ENCODE results near the gene VPS33A.

Gene VPS33A

GRCh38 chr12:122232691-122233090 is 33.6 kb downstream of the VPS33A start:
- no peaks in the 10 kb centered on the region for H3K27me3 ChIP-seq (ENCODE audit: insufficient read depth, poor library complexity, severe bottlenecking)
- TF ChIP-seq GABPA (IDR thresholded peaks at IDR 0.05; ENCODE audit: low read depth) (no peak), REST (IDR thresholded peaks at IDR 0.05; ENCODE audit: insufficient replicate concordance, low read depth) (no peak), POLR2AphosphoS5 (IDR thresholded peaks at IDR 0.05; ENCODE audit: low read depth) (no peak), CTCF (IDR thresholded peaks at IDR 0.05; ENCODE audit: insufficient read depth, low read length) (no peak), SPI1 (IDR thresholded peaks at IDR 0.05; ENCODE audit: borderline replicate concordance, low read depth) (no peak)
- H3K27ac ChIP-seq (replicated peaks), result no peak overlapping the region
- no peak for DNase-seq (ENCODE audit: low read depth in 1 of 2, low spot score in 1 of 2)
- H3K4me3 ChIP-seq (replicated peaks; ENCODE audit: insufficient read depth, low read length), result no peak overlapping the region

- TF ChIP-seq GABPA (IDR thresholded peaks at IDR 0.05; ENCODE audit: low read depth) (no peak), REST (IDR thresholded peaks at IDR 0.05; ENCODE audit: insufficient replicate concordance, low read depth) (no peak), POLR2AphosphoS5 (IDR thresholded peaks at IDR 0.05; ENCODE audit: low read depth) (no peak), SPI1 (IDR thresholded peaks at IDR 0.05; ENCODE audit: borderline replicate concordance, low read depth) (no peak), CTCF (IDR thresholded peaks at IDR 0.05; ENCODE audit: insufficient read depth, low read length) (no peak)
- Histone ChIP-seq H3K27me3 (ENCODE audit: insufficient read depth, poor library complexity, severe bottlenecking) (no peaks in the 10 kb centered on the region), H3K4me3 (replicated peaks; ENCODE audit: insufficient read depth, low read length) (no peak overlapping the region), H3K27ac (replicated peaks) (no peak overlapping the region)
- no peak for DNase-seq (ENCODE audit: low read depth in 1 of 2, low spot score in 1 of 2)
Observed at GRCh38 chr12:122230798-122231197, 35.5 kb downstream of the VPS33A start.

- no peak overlapping the region for H3K4me3 ChIP-seq (replicated peaks; ENCODE audit: insufficient read depth, low read length)
- no peak overlapping the region for H3K27ac ChIP-seq (replicated peaks)
- DNase-seq (ENCODE audit: low read depth in 1 of 2, low spot score in 1 of 2), result no peak
Observed at GRCh38 chr12:122228092-122228491, 38.2 kb downstream of the VPS33A start.

More at GRCh38 chr12:122228092-122228491, 38.2 kb downstream of the VPS33A start:
- no peaks in the 10 kb centered on the region for H3K27me3 ChIP-seq (ENCODE audit: insufficient read depth, poor library complexity, severe bottlenecking)
- TF ChIP-seq SPI1 (IDR thresholded peaks at IDR 0.05; ENCODE audit: borderline replicate concordance, low read depth), result no peak
- no peak for TF ChIP-seq REST (IDR thresholded peaks at IDR 0.05; ENCODE audit: insufficient replicate concordance, low read depth)
- TF ChIP-seq GABPA (IDR thresholded peaks at IDR 0.05; ENCODE audit: low read depth), result no peak
- no peak for TF ChIP-seq CTCF (IDR thresholded peaks at IDR 0.05; ENCODE audit: insufficient read depth, low read length)
- no peak for TF ChIP-seq POLR2AphosphoS5 (IDR thresholded peaks at IDR 0.05; ENCODE audit: low read depth)
